PC-3 (cell line): ENCODE data around the gene AQP3.
"Not testable (repeated sequence)": the region's sequence is repeated elsewhere in the genome, so short reads cannot be mapped to it uniquely, and the experiment has no call there.

Source experiments
- EZH2 ChIP-seq: fragments of 300-600 bp; sonication (generic); IDR thresholded peaks from one replicate; pipeline ENCODE4 v1.6.1; 2017; ENCODE audit warnings: antibody characterized with exemption, mild to moderate bottlenecking, low read length; ENCODE audit not compliant: unreplicated experiment
- EZH2phosphoT487 ChIP-seq: fragments of 300-600 bp; sonication (generic); IDR thresholded peaks from 2 replicates; pipeline ENCODE4 v1.6.1; 2018; ENCODE audit warnings: mild to moderate bottlenecking, antibody characterized with exemption, low read length, borderline replicate concordance
- TF ChIP-seq, protein P1 (sequence below): fragments of 300-600 bp; sonication (generic); conservative IDR thresholded peaks from 2 replicates; pipeline ENCODE4 v1.5.1; 2017; ENCODE audit warnings: antibody characterized with exemption, low read depth, mild to moderate bottlenecking, low read length

DNA sequence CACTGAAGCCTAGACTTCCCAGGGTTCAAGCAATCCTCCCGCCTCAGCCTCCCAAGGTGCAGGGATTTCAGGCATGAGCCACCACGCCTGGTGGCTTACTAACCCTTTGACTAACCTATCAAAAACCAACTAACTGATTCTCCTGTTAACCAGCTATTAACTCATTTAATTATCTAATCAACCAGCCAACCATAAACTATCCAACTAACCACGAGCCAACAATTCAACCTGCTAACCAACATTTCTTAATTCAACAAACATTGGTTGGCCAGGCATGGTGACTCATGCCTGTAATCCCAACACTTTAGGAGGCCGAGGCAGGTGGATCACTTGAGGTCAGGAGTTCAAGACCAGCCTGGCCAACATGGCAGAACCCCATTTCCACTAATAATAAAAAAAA lies 48.3 kb downstream of the AQP3 start:
- TF ChIP-seq, protein P1, sequence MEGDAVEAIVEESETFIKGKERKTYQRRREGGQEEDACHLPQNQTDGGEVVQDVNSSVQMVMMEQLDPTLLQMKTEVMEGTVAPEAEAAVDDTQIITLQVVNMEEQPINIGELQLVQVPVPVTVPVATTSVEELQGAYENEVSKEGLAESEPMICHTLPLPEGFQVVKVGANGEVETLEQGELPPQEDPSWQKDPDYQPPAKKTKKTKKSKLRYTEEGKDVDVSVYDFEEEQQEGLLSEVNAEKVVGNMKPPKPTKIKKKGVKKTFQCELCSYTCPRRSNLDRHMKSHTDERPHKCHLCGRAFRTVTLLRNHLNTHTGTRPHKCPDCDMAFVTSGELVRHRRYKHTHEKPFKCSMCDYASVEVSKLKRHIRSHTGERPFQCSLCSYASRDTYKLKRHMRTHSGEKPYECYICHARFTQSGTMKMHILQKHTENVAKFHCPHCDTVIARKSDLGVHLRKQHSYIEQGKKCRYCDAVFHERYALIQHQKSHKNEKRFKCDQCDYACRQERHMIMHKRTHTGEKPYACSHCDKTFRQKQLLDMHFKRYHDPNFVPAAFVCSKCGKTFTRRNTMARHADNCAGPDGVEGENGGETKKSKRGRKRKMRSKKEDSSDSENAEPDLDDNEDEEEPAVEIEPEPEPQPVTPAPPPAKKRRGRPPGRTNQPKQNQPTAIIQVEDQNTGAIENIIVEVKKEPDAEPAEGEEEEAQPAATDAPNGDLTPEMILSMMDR = not testable (repeated sequence)
- TF ChIP-seq EZH2, EZH2phosphoT487: not testable (repeated sequence)
